GM18505 (cell line): ENCODE results near the gene ST3GAL4.
A peak's percentile ranks its signal among the peaks of the same experiment; 100 is the strongest.

ENCODE experiments used
- ATAC-seq: cut with Tn5 transposase; IDR thresholded peaks from one replicate; pipeline ENCODE4 v1.9.1; 2021; ENCODE audit not compliant: unreplicated experiment
- POLR2A ChIP-seq: IDR thresholded peaks from 4 replicates; pipeline ENCODE4 v1.6.1; 2011; ENCODE audit warnings: borderline replicate concordance; ENCODE audit not compliant: insufficient read depth, insufficient read length; ENCODE audit errors: extremely low read depth

Gene ST3GAL4

GRCh38 chr11:126437731-126438130, 82.2 kb downstream of the ST3GAL4 start:
- ATAC-seq: no peak
- no peak for TF ChIP-seq POLR2A

- ATAC-seq: no peak
- no peak for TF ChIP-seq POLR2A
These were observed 82.8 kb downstream of the ST3GAL4 start for GRCh38 chr11:126438272-126438671.

GRCh38 chr11:126438691-126439090, 83.2 kb downstream of the ST3GAL4 start:
- no peak for TF ChIP-seq POLR2A
- no peak for ATAC-seq

GRCh38 chr11:126440276-126440675, 84.8 kb downstream of the ST3GAL4 start:
- TF ChIP-seq POLR2A: no peak
- no peak for ATAC-seq

GRCh38 chr11:126440792-126441514, 85.5 kb downstream of the ST3GAL4 start:
- TF ChIP-seq POLR2A: no peak
- ATAC-seq: peak; percentile 68

GRCh38 chr11:126443120-126443519, 87.6 kb downstream of the ST3GAL4 start:
- no peak for ATAC-seq

GRCh38 chr11:126444072-126444471, 88.6 kb downstream of the ST3GAL4 start:
- TF ChIP-seq POLR2A: no peak
- ATAC-seq: no peak

More at GRCh38 chr11:126443120-126443519, 87.6 kb downstream of the ST3GAL4 start:
- TF ChIP-seq POLR2A: no peak

- TF ChIP-seq POLR2A: no peak
- no peak for ATAC-seq
These were observed 91.1 kb downstream of the ST3GAL4 start for GRCh38 chr11:126446581-126446980.

GRCh38 chr11:126450198-126450597, 94.7 kb downstream of the ST3GAL4 start:
- ATAC-seq: no peak
- no peak for TF ChIP-seq POLR2A

- TF ChIP-seq POLR2A: no peak
- no peak for ATAC-seq
These were observed 95.3 kb downstream of the ST3GAL4 start for GRCh38 chr11:126450806-126451205.

- no peak for ATAC-seq
- no peak for TF ChIP-seq POLR2A
These were observed 95.8 kb downstream of the ST3GAL4 start for GRCh38 chr11:126451211-126451802.

GRCh38 chr11:126452241-126453101, 97.0 kb downstream of the ST3GAL4 start:
- no peak for ATAC-seq
- no peak for TF ChIP-seq POLR2A

- TF ChIP-seq POLR2A: no peak
- ATAC-seq: no peak
These were observed 100.6 kb downstream of the ST3GAL4 start for GRCh38 chr11:126456089-126456488.
